ENCODE data around the gene UBE3C. TPM values are rescaled to one million over a fixed set of nuclear protein-coding genes. Genes with fewer than 3 reads are reported as not detected.

UBE3C gene
- total and polyA plus RNA-seq, 9 of the 15 experiments (the other 6 are each of a cell fraction or from before 2014, with no cell fraction given): 9.6 to 91.7 (median 75.4) TPM

DNA sequence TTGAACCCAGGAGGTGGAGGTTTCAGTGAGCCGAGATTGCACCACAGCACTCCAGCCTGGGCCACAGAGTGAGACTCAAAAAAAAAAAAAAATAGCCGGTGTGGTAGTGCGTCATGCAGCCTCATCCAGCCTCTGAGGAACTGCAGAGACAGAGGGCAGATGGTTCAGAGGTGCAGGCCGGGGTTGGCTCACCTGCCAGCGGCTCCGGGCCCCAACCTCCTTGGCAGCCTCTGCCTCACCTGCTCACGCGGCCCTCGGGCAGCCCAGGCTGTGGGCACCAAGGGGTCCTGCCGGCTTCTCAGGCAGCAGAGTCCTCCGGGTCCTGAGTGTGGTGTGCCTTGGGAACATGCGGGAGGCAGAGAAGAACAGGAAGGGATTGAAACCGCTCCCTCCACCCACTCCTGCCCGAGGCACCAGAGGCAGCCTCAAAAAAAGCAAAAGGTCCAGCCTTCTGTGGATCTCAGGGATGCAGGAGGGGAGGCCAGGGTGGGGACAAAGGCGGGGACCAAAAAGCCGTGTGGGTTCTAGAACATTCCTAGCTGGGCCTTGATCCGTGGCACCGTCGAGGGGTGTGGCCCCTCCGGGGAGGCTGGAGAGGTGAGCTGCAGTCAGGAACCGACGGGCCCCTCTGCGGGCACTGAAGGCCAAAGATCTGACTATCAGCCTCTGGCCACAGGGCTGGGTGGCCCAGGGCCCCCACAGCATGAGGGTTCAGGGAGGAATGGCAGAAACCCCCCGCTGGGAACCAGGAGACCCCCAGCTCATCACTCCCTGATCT is 142.7 kb downstream of the UBE3C start (continued):
- TF ChIP-seq ZNF3 (CRISPR knock-in tag; IDR thresholded peaks at IDR 0.05) (no peak), YBX1 (IDR thresholded peaks at IDR 0.05) (no peak), MEF2D (tag; conservative IDR thresholded peaks at IDR 0.05; ENCODE audit: low read depth) (no peak), SRSF1 (IDR thresholded peaks at IDR 0.05; ENCODE audit: low read depth, low read length) (no peak)
- TF ChIP-seq, protein P1, sequence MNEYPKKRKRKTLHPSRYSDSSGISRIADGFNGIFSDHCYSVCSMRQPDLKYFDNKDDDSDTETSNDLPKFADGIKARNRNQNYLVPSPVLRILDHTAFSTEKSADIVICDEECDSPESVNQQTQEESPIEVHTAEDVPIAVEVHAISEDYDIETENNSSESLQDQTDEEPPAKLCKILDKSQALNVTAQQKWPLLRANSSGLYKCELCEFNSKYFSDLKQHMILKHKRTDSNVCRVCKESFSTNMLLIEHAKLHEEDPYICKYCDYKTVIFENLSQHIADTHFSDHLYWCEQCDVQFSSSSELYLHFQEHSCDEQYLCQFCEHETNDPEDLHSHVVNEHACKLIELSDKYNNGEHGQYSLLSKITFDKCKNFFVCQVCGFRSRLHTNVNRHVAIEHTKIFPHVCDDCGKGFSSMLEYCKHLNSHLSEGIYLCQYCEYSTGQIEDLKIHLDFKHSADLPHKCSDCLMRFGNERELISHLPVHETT (CRISPR knock-in tag; conservative IDR thresholded peaks at IDR 0.05 in 1 of 2, IDR thresholded peaks at IDR 0.05 in 1 of 2): no peak
- TF ChIP-seq, protein P2, sequence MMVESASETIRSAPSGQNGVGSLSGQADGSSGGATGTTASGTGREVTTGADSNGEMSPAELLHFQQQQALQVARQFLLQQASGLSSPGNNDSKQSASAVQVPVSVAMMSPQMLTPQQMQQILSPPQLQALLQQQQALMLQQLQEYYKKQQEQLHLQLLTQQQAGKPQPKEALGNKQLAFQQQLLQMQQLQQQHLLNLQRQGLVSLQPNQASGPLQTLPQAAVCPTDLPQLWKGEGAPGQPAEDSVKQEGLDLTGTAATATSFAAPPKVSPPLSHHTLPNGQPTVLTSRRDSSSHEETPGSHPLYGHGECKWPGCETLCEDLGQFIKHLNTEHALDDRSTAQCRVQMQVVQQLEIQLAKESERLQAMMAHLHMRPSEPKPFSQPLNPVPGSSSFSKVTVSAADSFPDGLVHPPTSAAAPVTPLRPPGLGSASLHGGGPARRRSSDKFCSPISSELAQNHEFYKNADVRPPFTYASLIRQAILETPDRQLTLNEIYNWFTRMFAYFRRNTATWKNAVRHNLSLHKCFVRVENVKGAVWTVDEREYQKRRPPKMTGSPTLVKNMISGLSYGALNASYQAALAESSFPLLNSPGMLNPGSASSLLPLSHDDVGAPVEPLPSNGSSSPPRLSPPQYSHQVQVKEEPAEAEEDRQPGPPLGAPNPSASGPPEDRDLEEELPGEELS (CRISPR knock-in tag; IDR thresholded peaks at IDR 0.05; ENCODE audit: borderline replicate concordance): no peak

Data from K562 (cell line).